ENCODE results near the gene NRG3.

- TF ChIP-seq CTCF (IDR thresholded peaks at IDR 0.05) (no peak), POLR2A (IDR thresholded peaks at IDR 0.05) (no peak)
Observed at GRCh38 chr10:82628373-82628772, 753.4 kb downstream of the NRG3 start.

Measured in prostate gland (tissue), 2 donors.